Measurements from ENCODE around the gene ELFN1. TPM values are rescaled to one million over a fixed set of nuclear protein-coding genes. Genes with fewer than 3 reads are reported as not detected.

ELFN1 gene
- total RNA-seq, 1 donor: 1.6 TPM

DNA sequence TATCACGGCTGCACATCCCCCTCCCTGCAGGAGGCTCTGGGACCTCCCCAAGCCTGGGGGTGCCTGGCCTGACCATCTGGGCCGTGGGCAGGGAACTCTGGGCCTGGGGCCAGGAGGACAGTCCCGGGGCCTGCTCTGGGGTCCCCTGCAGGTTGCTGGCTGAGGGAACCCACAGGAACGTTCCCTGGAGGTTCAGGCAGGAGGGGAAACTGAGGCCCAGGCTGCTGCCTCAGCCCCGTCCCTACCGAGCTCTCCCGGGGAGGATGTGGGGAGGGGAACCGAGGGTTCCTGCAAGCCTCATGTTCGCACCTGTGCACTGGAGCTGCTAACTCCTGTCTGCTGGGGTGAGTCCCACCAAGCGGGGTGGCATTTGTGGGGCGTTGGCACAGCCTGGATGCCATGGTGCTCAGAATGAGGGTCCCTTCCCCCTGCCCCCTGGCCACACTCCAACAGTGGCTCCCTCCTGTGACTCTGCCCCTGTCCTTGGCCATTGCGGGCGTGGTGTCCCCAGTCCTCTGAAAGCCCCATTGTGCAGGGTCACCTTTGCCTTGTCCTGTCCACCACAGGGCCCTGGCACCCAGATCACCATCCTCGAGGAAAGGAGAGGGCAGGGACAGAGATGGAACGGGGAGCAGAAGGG, 9.4 kb downstream of the ELFN1 start:
- TF ChIP-seq, protein P1, sequence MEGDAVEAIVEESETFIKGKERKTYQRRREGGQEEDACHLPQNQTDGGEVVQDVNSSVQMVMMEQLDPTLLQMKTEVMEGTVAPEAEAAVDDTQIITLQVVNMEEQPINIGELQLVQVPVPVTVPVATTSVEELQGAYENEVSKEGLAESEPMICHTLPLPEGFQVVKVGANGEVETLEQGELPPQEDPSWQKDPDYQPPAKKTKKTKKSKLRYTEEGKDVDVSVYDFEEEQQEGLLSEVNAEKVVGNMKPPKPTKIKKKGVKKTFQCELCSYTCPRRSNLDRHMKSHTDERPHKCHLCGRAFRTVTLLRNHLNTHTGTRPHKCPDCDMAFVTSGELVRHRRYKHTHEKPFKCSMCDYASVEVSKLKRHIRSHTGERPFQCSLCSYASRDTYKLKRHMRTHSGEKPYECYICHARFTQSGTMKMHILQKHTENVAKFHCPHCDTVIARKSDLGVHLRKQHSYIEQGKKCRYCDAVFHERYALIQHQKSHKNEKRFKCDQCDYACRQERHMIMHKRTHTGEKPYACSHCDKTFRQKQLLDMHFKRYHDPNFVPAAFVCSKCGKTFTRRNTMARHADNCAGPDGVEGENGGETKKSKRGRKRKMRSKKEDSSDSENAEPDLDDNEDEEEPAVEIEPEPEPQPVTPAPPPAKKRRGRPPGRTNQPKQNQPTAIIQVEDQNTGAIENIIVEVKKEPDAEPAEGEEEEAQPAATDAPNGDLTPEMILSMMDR (IDR thresholded peaks at IDR 0.05; ENCODE audit: insufficient read depth, low read length): no peak
- no peak overlapping the region for H3K4me3 ChIP-seq (ENCODE audit: low read depth, low read length)
- DNase-seq (ENCODE audit: low read depth): no peak

- TF ChIP-seq, protein P1 (IDR thresholded peaks at IDR 0.05; ENCODE audit: insufficient read depth, low read length): no peak
- DNase-seq (ENCODE audit: low read depth): no peak
- H3K4me3 ChIP-seq (ENCODE audit: low read depth, low read length): no peak overlapping the region
Measured at GRCh38 chr7:1679966-1680730, 10.1 kb downstream of the ELFN1 start.

- no peak overlapping the region for H3K4me3 ChIP-seq (ENCODE audit: low read depth, low read length)
- DNase-seq (ENCODE audit: low read depth): no peak
- TF ChIP-seq, protein P1 (IDR thresholded peaks at IDR 0.05; ENCODE audit: insufficient read depth, low read length): no peak
Measured at GRCh38 chr7:1681581-1681980, 11.5 kb downstream of the ELFN1 start.

- TF ChIP-seq, protein P1 (IDR thresholded peaks at IDR 0.05; ENCODE audit: insufficient read depth, low read length): no peak
- no peak for DNase-seq (ENCODE audit: low read depth)
- H3K4me3 ChIP-seq (ENCODE audit: low read depth, low read length): no peak overlapping the region
Measured at GRCh38 chr7:1685000-1685624, 15.0 kb downstream of the ELFN1 start.

- TF ChIP-seq, protein P1 (IDR thresholded peaks at IDR 0.05; ENCODE audit: insufficient read depth, low read length): no peak
- no peak for DNase-seq (ENCODE audit: low read depth)
Measured at GRCh38 chr7:1688542-1688941, 18.5 kb downstream of the ELFN1 start.

DNA sequence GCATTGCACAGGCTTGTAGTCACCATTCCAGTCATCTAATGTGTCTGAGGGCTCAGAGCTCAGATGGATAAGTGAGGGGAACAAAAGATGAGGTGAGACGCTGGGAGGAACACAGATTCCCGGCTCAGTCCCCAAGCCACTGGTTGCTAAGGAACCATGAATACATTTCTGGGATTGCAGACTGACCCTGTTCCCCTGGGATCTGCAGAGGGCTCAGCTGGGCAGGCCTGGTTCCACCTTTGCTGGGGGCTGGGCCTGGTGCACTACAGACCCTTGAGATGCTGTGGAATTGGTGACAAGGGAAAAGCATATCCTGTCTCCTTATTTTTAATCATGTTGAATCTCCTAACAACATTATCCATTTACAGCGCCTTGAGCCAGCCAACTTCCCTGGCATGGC, 19.2 kb downstream of the ELFN1 start:
- TF ChIP-seq, protein P1 (IDR thresholded peaks at IDR 0.05; ENCODE audit: insufficient read depth, low read length): no peak
- H3K4me3 ChIP-seq (ENCODE audit: low read depth, low read length): no peak overlapping the region
- no peak for DNase-seq (ENCODE audit: low read depth)

More at GRCh38 chr7:1688542-1688941, 18.5 kb downstream of the ELFN1 start:
- H3K4me3 ChIP-seq (ENCODE audit: low read depth, low read length): no peak overlapping the region
